Neural progenitor cell (in vitro differentiated cells): ENCODE measurements around the gene CDK10. TPM values are rescaled to one million over a fixed set of nuclear protein-coding genes. Genes with fewer than 3 reads are reported as not detected.
"Not testable (repeated sequence)": the region's sequence is repeated elsewhere in the genome, so short reads cannot be mapped to it uniquely, and the experiment has no call there.

Source experiments
- DNase-seq: peaks from one replicate; pipeline ENCODE4 v3.0.0-alpha.2; 2016; ENCODE audit warnings: low spot score
- H2AFZ ChIP-seq: fragments of 200-600 bp; sonication (generic); replicated peaks from 2 replicates; pipeline ENCODE4 v1.6.1; 2016; ENCODE audit warnings: antibody characterized with exemption
- H3F3A ChIP-seq: fragments of 200-600 bp; sonication (generic); 2 replicates; pipeline ENCODE4 v1.6.1; 2016; ENCODE audit warnings: antibody characterized with exemption, low read depth
- H3K27ac ChIP-seq: fragments of 200-600 bp; sonication (generic); 2 replicates; pipeline ENCODE4 v1.5.1; 2016; ENCODE audit warnings: mild to moderate bottlenecking
- H3K27me3 ChIP-seq: fragments of 200-600 bp; sonication (generic); 2 replicates; pipeline ENCODE4 v1.6.1; 2016; ENCODE audit warnings: mild to moderate bottlenecking, moderate library complexity
- H3K36me3 ChIP-seq: fragments of 200-600 bp; sonication (generic); 2 replicates; pipeline ENCODE4 v1.5.1; 2016
- H3K4me1 ChIP-seq: fragments of 200-600 bp; sonication (generic); 2 replicates; pipeline ENCODE4 v1.6.1; 2016; ENCODE audit warnings: mixed run types
- H3K4me2 ChIP-seq: fragments of 200-600 bp; sonication (generic); 2 replicates; pipeline ENCODE4 v1.6.1; 2016
- H3K4me3 ChIP-seq: fragments of 200-600 bp; sonication (generic); 2 replicates; pipeline ENCODE4 v1.5.1; 2016
- H3K79me2 ChIP-seq: fragments of 200-600 bp; sonication (generic); 2 replicates; pipeline ENCODE4 v1.6.1; 2016; ENCODE audit warnings: low read depth
- H3K9ac ChIP-seq: fragments of 200-600 bp; sonication (generic); 2 replicates; pipeline ENCODE4 v1.6.1; 2016
- H3K9me3 ChIP-seq: fragments of 200-600 bp; sonication (generic); 2 replicates; pipeline ENCODE4 v1.5.1; 2016; ENCODE audit warnings: low read depth
- H4K20me1 ChIP-seq: fragments of 200-600 bp; sonication (generic); 2 replicates; pipeline ENCODE4 v1.6.1; 2016; ENCODE audit warnings: low read depth
- H3K27ac Mint-ChIP-seq: 3 replicates; pipeline ENCODE4 v1.8.0; 2021; ENCODE audit warnings: mixed read lengths
- H3K27me3 Mint-ChIP-seq: 2 replicates; pipeline ENCODE4 v1.8.0; 2022; ENCODE audit warnings: low read depth, mild to moderate bottlenecking, inconsistent platforms, moderate library complexity, mixed read lengths; ENCODE audit not compliant: insufficient read depth
- H3K36me3 Mint-ChIP-seq: 3 replicates; pipeline ENCODE4 v1.8.0; 2021; ENCODE audit warnings: mixed read lengths
- H3K4me1 Mint-ChIP-seq: 3 replicates; pipeline ENCODE4 v1.8.0; 2021; ENCODE audit warnings: mixed read lengths
- H3K4me3 Mint-ChIP-seq: 3 replicates; pipeline ENCODE4 v1.8.0; 2021; ENCODE audit warnings: mild to moderate bottlenecking, moderate library complexity, mixed read lengths
- H3K9me3 Mint-ChIP-seq: 3 replicates; pipeline ENCODE4 v1.8.0; 2020; ENCODE audit warnings: mixed read lengths
- CTCF ChIP-seq: fragments of 200-600 bp; sonication (generic); IDR thresholded peaks from 2 replicates; pipeline ENCODE4 v1.5.1; 2017; ENCODE audit warnings: antibody characterized with exemption, mild to moderate bottlenecking
- EZH2 ChIP-seq: fragments of 200-600 bp; sonication (generic); IDR thresholded peaks from 2 replicates; pipeline ENCODE4 v1.6.1; 2017; ENCODE audit warnings: antibody characterized with exemption, mild to moderate bottlenecking, moderate library complexity
- EZH2phosphoT487 ChIP-seq: fragments of 200-600 bp; sonication (generic); IDR thresholded peaks from 2 replicates; pipeline ENCODE4 v1.6.1; 2017; ENCODE audit warnings: antibody characterized with exemption
- total RNA-seq: library from RNA; depleted of rRNA; stranded (reverse); fragments of >200 nt; gene quantifications from 2 replicates; pipeline ENCODE4 v1.2.3, GENCODE V29; 2015; ENCODE audit warnings: low replicate concordance

Gene CDK10
- total RNA-seq, 1 donor from 2014 or later, result 75.6 TPM

- H3K9ac ChIP-seq, result no peak overlapping the region
- Mint-ChIP-seq H3K36me3 (peaks cover 8% of the 10 kb centered on the region), H3K9me3 (no peaks in the 10 kb centered on the region), H3K27ac (no peak overlapping the region), H3K4me3 (no peak overlapping the region), H3K27me3 (peaks cover 15% of the 10 kb centered on the region), H3K4me1 (peaks cover 16% of the 10 kb centered on the region)
- no peaks in the 10 kb centered on the region for H3K9me3 ChIP-seq
- no peak overlapping the region for H3K4me3 ChIP-seq
- no peaks in the 10 kb centered on the region for H3K79me2 ChIP-seq
- peaks cover 4% of the 10 kb centered on the region for H3K4me1 ChIP-seq
- no peaks in the 10 kb centered on the region for H3K36me3 ChIP-seq
- H3K27ac ChIP-seq, result no peak overlapping the region
- TF ChIP-seq EZH2 (no peak), EZH2phosphoT487 (no peak)
- peaks cover 14% of the 10 kb centered on the region for H4K20me1 ChIP-seq
- H3F3A ChIP-seq, result peaks cover 31% of the 10 kb centered on the region
- H3K4me2 ChIP-seq, result no peak overlapping the region
- peaks cover 7% of the 10 kb centered on the region for H3K27me3 ChIP-seq
- no peak for DNase-seq
- H2AFZ ChIP-seq, result no peak overlapping the region
Observed at GRCh38 chr16:89697161-89697615, 10.7 kb downstream of the CDK10 start.

- peaks cover 15% of the 10 kb centered on the region for H3K27me3 Mint-ChIP-seq
- no peak for TF ChIP-seq CTCF
- TF ChIP-seq EZH2phosphoT487, result no peak
- no peak for TF ChIP-seq EZH2
- peaks cover 8% of the 10 kb centered on the region for H3K36me3 Mint-ChIP-seq
- H3K27ac Mint-ChIP-seq, result no peak overlapping the region
- Histone ChIP-seq H3K4me2 (no peak overlapping the region), H3K27ac (no peak overlapping the region), H2AFZ (no peak overlapping the region), H3K79me2 (no peaks in the 10 kb centered on the region), H3F3A (peaks cover 37% of the 10 kb centered on the region), H4K20me1 (peaks cover 14% of the 10 kb centered on the region), H3K4me1 (peaks cover 4% of the 10 kb centered on the region), H3K36me3 (no peaks in the 10 kb centered on the region), H3K9me3 (no peaks in the 10 kb centered on the region), H3K9ac (no peak overlapping the region), H3K27me3 (peaks cover 10% of the 10 kb centered on the region), H3K4me3 (no peak overlapping the region)
- no peaks in the 10 kb centered on the region for H3K9me3 Mint-ChIP-seq
- peaks cover 16% of the 10 kb centered on the region for H3K4me1 Mint-ChIP-seq
- no peak overlapping the region for H3K4me3 Mint-ChIP-seq
- DNase-seq, result no peak
Observed at GRCh38 chr16:89697616-89698331, 11.3 kb downstream of the CDK10 start.

GRCh38 chr16:89698717-89699116 is 12.2 kb downstream of the CDK10 start:
- H3K9me3 Mint-ChIP-seq, H3K9ac ChIP-seq, H3K36me3 ChIP-seq, H2AFZ ChIP-seq, H3K27ac ChIP-seq, H3K4me2 ChIP-seq, DNase-seq, H3K4me1 ChIP-seq, H3K79me2 ChIP-seq, H3K9me3 ChIP-seq, H3K4me3 ChIP-seq, H3K36me3 Mint-ChIP-seq: not testable (repeated sequence)
- Histone ChIP-seq H4K20me1 (peaks cover 14% of the 10 kb centered on the region), H3F3A (peaks cover 37% of the 10 kb centered on the region), H3K27me3 (peaks cover 19% of the 10 kb centered on the region)
- Mint-ChIP-seq H3K4me3 (peak overlapping the region; percentile 84), H3K4me1 (peaks cover 16% of the 10 kb centered on the region), H3K27me3 (peaks cover 12% of the 10 kb centered on the region), H3K27ac (peak overlapping the region; percentile 76)

- peaks cover 12% of the 10 kb centered on the region for H3K27me3 Mint-ChIP-seq
Observed at GRCh38 chr16:89699629-89700099, 13.2 kb downstream of the CDK10 start.

More at GRCh38 chr16:89699629-89700099, 13.2 kb downstream of the CDK10 start:
- not testable (repeated sequence) for H3K36me3 Mint-ChIP-seq, H3K4me1 ChIP-seq, H2AFZ ChIP-seq, H3K36me3 ChIP-seq, DNase-seq, H3K27ac ChIP-seq, H3K9me3 ChIP-seq, H3K9ac ChIP-seq, H3K79me2 ChIP-seq, H3K9me3 Mint-ChIP-seq
- H3K4me3 Mint-ChIP-seq, result peak overlapping the region; percentile 84
- H3K27me3 ChIP-seq, result peaks cover 26% of the 10 kb centered on the region
- H3K4me3 ChIP-seq, result peak overlapping the region; percentile 31
- H3F3A ChIP-seq, result peaks cover 37% of the 10 kb centered on the region
- peak overlapping the region; percentile 89 for H3K4me2 ChIP-seq
- H4K20me1 ChIP-seq, result peaks cover 14% of the 10 kb centered on the region
- peaks cover 16% of the 10 kb centered on the region for H3K4me1 Mint-ChIP-seq
- H3K27ac Mint-ChIP-seq, result peak overlapping the region; percentile 53
